ENCODE data around the gene EDEM3.
"Not testable (repeated sequence)": the region's sequence is repeated elsewhere in the genome, so short reads cannot be mapped to it uniquely, and the experiment has no call there.

The EDEM3 gene, protein sequence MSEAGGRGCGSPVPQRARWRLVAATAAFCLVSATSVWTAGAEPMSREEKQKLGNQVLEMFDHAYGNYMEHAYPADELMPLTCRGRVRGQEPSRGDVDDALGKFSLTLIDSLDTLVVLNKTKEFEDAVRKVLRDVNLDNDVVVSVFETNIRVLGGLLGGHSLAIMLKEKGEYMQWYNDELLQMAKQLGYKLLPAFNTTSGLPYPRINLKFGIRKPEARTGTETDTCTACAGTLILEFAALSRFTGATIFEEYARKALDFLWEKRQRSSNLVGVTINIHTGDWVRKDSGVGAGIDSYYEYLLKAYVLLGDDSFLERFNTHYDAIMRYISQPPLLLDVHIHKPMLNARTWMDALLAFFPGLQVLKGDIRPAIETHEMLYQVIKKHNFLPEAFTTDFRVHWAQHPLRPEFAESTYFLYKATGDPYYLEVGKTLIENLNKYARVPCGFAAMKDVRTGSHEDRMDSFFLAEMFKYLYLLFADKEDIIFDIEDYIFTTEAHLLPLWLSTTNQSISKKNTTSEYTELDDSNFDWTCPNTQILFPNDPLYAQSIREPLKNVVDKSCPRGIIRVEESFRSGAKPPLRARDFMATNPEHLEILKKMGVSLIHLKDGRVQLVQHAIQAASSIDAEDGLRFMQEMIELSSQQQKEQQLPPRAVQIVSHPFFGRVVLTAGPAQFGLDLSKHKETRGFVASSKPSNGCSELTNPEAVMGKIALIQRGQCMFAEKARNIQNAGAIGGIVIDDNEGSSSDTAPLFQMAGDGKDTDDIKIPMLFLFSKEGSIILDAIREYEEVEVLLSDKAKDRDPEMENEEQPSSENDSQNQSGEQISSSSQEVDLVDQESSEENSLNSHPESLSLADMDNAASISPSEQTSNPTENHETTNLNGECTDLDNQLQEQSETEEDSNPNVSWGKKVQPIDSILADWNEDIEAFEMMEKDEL

DNA sequence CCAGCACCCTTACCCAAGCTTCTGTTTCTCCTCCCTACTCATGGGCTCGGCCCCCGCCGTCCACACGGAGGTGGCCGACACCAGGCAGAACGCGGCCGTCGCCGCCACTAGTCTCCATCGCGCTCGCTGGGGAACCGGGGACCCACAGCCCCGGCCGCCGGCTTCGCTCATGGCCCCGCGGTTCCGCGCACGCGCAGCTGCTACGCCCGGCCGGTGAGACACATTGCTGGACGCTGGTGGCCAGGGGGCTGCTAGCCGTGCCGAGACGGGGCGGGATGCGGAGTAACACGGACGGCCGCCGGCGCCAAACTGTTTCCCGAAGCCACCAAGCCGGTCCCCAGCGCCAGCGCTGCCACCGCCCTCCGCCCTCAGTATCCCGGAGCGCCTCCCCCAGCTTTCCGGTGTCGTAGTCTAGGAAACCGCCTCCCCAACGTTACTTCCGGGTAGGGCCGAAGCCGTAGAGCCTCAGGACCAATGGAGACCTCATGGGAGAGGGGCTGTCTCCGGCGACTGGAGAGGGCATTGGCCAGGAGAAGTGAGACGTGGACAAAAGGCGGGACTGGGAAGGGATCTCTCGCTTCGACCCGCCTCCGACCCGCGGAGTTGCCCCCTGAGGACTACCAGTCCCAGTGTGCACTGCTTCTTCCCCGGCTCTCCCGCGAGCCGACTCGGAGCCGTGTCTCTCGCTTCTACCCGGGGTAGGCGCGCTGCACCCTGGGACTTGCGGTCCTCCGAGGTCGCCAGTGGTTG lies at the start of gene EDEM3:
EDEM3 (minus strand) TSS at position 383 of the 750 bp plus-strand sequence; CDS start at position 171, 212 bp downstream.
- peak; percentile 100 for DNase-seq

DNA sequence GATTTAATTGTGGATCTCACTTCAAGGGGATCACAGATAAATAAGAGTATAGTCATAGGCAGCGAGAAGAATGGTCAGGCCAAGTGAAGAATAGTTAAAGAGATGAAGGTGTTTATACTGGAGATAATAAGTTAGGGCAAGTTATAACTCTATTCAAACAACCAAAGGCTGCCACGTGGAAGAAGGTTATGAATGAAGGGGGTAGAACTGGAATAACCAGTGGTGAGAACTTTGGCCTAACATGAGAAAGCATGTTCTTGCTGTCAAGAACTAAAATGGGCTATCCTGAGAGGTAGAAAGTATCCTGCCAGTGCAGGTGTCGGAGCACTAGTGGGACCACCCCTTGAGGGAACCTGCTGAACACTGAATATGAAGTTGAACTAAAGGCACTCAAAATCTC lies 49.6 kb upstream of the EDEM3 start:
- DNase-seq, result no peak

DNA sequence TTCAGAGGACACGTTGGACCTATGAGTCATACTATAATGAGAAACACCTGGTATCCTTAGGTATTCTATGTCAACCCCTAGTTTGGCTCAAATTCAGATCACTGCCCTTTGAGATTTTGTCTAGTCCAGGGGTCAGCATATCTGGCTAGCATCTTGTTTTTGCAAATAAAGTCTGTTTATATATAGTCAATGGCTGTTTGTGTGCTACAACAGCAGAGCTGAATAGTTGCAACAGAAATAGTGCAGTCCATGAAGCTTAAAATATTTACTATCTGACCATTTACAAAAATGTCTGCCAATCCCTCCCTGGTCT lies 48.5 kb upstream of the EDEM3 start:
- no peak for DNase-seq

DNA sequence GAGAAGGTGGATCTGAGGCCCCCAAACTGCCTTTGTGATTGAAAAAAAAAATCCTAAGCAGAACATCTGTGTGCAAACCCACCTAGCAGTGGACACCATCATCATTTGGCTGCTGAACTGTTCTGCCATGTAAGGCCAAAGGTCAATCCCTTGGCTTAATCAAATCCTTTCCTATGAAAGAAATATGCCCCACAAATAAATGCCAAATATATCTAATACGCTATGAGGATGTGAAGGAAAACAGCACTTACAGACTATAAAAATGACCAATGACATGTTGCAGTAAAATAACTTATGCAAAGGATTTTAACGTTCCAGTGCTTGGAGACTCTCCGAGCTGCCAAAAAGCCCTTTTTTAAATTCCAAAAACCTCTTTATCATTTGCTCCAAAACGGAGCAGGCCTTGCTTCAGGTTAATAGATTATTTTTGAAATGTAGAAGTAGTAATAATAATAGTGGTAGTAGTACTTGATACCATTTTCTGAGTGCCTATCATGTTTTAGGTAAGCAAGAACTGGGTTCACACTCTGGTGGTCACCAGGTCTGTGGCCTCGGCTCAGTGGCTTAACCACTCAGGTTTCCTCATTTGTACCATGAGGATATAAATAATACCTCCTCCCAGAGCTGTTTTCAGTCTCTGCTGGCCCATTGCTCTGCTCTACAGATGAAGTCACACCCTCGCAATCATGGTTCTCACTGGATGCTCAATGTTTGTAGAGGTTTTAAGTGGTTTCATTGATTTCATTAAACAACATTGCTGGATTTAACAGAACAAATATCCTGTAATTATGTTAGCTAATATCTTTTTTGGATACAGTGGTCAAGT lies 47.9 kb upstream of the EDEM3 start:
- no peak for DNase-seq

DNA sequence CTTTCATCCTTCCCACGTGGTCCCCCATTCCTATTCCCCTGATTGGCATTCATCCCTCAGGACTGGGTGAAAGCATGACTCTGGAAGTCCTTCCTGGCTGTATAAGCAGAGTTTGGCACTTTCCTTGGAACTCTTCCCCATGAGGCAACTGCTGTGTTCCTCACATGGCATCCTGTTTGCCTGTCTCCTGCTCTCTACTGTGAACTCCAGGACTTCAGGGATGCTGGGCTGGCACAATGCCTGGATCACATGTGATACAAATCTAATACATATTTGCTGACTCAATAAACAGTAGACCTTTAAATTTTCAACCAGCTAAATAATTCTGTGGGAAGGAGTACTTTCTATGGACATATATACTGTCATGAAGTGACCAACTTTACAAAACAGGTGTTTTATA lies 46.8 kb upstream of the EDEM3 start:
- no peak for DNase-seq

DNA sequence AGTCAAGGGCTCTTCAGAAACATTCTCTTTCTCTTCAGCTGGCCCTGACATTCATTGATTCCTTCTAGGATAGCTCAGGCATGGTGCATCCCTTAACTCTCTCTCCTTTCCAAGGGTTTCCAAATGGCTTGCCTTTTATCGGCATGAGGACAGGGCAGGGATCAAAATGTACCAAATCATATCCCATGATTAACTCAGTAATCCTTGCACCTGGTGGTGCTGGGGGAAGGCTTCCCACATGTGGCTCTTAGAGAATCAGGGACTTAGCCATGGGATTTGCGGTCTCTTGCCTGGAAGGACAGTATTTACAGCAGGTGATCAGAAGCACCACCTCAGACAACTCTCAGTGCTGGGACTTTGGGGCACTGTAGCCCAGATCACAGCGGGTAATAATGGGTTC lies 46.2 kb upstream of the EDEM3 start:
- DNase-seq, result no peak

DNA sequence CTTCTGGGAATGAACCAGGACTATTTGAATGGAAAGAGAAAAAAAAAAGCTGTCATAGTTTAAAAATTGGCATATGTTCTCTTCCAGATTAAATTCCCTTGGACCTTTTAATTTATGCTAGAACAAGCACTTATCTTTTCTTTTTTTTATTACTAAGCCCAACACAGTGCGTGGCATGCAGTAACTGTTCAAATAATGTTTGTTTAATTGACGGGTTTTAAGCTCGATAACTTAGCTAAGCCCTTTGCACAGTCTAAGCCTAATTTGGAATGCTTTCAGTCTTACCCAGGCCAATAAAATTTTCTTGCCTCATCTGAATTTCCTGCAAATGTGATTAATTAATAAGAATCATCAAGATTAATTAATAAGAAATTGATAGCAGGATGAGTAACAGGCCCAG lies 39.3 kb upstream of the EDEM3 start:
- DNase-seq, result no peak

DNA sequence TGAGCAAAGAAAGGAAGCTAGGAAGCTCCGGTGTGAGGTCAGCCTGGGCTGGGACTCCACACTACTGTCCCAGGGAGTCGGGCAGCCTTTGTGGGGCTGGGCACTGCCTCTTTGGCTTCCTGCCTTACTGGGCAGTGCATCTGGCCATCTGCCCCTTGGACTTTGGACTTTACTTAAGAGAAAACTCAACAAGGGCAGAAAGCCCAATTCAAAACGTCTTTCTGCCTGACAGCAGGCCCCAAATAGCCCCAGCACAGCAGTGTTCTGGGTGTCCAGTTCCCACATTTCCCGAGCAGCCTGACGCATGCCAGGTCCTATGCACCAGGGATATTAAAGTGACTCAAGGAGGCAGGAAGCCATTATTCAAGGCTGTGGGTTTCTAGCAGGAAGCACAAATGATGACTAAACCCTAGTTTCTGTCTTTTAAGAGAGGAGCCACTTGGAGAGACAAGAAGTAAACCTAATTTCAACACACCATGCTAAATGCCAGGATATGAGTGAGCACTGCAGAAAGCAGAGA lies 37.9 kb upstream of the EDEM3 start:
- DNase-seq, result peak; percentile 52

DNA sequence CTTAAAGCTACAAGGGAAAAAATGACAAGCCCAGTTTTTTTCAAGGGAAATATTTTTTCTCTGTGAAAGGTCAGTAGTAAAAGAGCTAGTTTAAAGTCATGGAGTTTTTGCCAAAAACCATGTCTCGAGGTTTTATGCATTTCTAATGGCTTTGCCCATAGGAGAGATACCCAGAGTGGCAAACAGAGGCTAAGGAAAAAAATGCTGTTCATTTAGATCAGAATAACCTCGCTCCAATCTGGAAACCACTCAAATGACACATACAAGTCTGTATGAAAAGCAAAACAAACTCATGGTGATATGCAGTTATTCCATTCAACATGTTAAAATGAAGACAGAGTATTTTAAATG lies 36.9 kb upstream of the EDEM3 start:
- DNase-seq, result no peak

DNA sequence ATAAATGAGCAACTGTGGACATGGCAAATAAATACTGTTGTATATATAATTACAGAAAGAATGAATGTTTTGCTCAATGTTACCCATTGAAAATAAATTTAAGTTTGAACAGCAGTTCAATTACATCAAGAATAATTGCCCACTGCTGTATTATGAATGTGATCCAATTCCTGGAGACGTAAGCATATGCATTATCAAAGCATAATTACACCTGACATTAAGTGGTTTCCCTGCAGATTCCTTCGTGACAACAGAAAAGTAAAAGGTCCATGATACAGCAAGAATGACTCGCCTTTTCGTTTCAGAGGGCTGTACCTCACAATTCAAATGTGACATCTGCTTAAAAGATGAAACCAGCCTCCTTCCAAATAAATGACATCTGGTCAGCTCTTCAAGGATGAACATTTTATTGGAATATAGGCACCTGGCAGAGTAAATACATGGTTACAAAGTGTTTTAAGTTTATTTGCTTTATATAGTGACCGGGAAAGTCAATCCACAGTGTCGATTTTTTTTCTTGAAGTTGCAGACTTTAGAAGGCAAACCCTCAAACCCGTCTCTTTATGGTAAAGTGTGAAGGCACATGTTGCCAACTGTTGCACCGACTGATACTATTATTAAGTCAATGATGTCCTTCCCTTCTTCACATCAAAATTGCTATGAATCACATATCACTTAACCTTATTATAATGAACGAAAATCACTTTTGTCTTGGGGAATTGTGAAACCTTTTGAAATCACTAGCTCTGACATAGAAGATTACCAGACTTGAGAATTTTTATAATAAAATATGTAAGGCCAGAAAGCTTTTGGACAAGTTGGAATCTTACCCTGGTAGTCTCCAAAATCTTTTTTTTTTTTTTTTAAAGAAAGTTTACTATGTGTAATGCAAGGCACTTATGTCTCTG lies 36.2 kb upstream of the EDEM3 start:
- DNase-seq, result no peak

DNA sequence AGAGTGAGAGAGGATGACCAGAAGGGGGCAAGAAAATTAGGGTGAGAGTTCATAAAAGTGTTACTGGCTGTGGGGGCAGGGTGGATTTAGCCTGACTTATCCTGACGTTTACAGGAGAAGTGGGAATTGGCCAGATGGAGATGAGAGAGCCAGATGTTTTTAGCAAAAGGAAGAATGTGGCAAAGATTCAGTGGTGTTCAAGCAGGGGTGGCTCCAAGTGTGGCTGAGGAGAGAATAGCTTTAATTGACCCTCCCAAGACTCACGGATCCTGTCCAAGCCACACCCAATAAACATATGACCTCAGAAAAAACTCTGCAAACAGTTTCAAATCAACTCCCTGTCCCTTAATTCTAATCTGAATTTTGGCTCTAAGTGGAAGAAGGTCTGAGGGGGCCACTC lies 35.2 kb upstream of the EDEM3 start:
- DNase-seq, result no peak

DNA sequence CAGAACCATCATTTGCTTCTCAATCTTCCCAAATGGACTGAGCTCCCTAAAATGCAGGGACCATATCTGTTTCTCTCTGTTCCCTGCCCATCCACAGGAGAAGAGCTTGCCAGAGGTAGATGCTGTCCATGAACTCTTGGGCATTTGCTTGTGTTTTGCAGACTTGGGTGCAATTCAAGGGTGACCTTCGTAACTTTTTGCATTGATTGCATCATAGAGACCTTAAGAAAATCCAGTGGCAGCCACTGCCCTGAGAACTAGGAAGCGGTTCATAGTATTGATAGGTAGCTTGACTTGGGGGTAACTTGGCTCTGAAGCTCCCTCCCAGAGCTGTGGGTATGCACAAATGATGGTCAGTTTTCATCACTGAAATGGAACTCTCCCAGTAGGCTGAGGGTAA lies 34.3 kb upstream of the EDEM3 start:
- DNase-seq, result no peak

DNA sequence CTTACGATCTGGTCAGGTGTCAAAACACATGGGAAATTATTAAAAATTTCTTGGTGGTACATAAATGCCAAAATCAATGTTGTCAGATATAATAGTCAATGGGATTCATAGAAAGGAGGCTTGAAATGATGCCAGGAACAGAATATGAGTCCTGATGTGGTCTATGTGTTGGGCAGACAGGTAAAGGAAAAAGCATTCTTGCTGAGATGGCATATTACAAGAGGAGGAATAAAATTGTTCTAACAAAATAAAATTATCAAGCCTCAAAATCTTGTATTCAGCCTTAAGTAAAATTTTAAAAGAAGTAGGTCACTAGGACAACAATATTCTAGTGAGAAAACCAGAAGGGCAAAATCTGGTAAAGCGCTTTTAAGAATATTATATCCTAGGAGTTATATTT lies 30.9 kb upstream of the EDEM3 start:
- DNase-seq, result no peak

DNA sequence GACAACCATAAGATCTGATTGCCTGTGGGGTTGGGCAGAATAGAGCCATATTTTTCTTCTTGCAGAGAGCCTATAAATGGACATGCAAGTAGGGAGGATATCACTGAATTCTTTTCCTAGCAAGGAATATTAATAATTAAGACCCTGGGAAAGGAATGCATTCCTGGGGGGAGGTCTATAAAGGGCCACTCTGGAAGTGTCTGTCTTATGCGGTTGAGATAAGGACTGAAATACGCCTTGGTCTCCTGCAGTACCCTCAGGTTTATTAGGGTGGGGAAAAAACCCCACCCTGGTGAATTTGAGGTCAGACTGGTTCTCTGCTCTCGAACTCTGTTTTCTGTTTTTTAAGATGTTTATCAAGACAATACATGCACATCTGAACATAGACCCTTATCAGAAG lies 29.1 kb upstream of the EDEM3 start:
- DNase-seq, result not testable (repeated sequence)

DNA sequence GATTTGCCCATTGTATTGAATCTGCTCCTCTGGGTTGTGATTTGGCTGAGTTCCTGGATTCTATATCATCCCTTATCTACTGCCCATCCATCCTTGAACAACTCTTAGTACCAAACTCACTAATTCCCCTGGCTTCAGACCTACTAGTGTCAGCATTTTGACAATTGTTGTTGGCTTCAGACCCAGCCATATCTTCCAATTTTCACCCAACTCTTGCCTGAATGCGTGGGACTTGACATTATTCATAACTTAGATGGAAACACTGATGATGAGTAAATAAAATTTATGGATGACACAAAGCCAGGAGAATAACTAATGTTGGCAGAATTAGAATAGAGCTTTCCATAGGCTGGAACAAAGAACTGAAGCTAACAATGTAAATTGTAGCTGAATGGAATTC lies 27.3 kb upstream of the EDEM3 start:
- DNase-seq, result no peak

DNA sequence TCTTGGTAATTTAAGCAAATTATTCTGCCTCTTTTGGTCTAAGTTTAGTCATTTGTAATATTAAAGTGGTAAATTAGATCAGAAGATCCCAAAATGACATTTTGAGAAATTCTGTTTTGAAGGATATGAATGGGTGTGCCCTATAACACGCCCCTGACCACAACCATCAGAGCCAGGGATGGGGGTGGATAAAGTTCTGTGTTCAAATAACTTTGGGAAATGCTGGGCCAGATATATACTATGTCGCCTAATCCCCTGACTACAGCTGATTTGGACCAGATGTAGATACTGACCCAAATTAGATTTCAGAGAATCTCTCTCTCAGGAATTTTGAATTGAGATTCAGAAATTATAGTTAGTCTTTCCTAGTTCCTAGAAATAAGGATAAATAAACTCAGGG lies 21.2 kb upstream of the EDEM3 start:
- no peak for DNase-seq

DNA sequence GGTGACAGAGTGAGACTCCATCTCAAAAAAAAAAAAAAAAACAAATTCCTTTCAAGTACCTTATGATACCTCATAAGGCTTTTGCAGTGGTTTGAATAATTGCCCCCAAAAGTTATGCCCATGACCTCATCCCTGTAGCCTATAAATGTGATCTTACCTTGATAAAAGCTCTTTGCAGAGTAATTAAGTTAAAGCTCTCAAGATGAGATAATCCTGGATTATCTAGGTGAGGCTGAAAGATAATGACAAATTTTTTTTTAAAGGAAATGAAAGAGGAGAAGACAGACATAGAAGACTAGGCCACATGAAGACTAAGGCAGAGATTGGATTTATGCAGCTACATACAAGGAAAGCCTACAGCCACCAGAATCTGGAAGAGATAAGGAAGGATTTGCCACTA lies 20.7 kb upstream of the EDEM3 start:
- no peak for DNase-seq

DNA sequence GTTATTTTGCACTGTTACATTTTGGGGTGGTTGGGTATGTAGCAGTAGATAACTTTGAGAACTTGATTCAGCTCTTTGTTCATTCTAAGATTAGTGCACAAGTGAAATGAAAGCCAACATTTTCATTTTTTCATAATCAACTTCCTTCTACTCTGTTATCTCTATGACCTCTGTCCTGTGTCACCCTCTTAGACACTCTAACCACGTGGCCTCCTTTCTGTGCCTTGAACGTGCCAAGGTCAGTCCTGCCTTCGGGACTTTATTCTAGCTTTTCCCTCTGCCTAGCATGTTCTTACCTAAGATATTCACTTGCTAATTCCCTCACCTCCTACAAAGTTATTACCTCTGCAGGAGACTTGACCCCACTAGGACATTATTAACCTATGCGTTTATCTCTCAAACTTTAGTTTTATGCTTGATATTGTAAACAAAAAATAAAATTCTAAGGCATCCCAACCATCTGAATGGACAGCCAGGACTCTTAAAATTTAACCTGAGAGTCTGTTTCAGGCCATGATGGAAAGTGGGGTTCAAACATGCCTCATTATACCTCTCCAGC lies 19.2 kb upstream of the EDEM3 start:
- no peak for DNase-seq

DNA sequence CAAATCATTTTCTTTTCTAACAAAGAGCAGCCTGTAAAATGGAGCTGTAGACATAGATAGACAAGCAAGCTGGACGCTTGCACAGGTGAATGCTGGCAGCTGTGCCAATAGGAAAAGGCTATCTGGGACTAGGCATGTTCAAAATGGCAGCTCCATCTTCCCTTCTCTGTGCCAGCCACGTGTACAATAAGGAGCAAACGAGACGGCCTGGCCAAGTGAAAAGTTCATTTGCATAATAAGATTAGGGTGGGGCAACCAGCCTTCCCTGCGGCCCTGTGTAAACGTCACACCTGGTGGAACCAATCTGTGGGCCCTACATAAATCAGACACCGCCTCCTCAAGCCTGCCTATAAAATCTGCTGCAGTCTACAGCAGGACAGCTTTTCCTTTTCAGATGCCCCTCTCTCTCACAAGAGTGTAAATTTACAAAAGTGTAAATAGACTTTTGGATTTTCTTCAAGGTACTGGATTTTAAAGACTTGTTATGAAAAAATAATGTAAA lies 16.6 kb upstream of the EDEM3 start:
- no peak for DNase-seq

DNA sequence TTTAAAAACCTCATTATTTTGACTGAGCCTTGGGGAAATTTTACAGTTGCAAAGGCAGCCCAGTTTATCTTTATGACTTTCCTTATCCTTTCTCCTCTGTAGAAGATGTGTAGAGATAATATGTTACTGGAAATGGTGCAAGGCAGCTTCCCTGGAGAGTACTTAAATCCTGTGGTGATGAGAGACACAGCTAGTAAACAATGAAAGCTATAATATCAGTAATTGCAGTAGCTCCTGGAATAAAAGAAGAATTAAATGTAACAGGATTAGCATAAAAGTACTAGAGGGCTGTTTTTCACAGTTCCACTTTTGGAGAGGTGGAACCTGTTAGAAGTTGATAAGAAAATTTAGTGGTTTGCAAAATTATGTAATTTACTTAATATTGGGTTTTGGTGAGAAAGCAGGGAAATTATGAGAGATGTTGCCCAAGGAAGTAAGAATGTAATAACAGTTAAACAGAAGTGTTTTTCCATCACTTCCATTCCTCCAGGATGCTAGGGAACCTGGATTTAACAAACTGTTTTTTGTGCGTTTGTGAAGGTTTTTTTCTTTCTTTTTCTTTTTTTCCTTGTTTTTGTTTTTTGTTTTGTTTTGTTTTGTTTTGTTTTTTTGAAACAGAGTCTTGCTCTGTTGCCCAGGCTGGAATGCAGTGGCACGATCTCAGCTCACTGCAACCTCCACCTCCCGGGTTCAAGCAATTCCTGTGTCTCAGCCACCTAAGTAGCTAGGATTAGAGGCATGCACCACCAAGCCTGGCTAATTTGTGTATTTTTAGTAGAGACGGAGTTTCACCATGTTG lies 15.7 kb upstream of the EDEM3 start:
- DNase-seq, result no peak
